ENCODE data around the gene ERICH2.
A peak's percentile ranks its signal among the peaks of the same experiment; 100 is the strongest.

- TF ChIP-seq, protein P1, sequence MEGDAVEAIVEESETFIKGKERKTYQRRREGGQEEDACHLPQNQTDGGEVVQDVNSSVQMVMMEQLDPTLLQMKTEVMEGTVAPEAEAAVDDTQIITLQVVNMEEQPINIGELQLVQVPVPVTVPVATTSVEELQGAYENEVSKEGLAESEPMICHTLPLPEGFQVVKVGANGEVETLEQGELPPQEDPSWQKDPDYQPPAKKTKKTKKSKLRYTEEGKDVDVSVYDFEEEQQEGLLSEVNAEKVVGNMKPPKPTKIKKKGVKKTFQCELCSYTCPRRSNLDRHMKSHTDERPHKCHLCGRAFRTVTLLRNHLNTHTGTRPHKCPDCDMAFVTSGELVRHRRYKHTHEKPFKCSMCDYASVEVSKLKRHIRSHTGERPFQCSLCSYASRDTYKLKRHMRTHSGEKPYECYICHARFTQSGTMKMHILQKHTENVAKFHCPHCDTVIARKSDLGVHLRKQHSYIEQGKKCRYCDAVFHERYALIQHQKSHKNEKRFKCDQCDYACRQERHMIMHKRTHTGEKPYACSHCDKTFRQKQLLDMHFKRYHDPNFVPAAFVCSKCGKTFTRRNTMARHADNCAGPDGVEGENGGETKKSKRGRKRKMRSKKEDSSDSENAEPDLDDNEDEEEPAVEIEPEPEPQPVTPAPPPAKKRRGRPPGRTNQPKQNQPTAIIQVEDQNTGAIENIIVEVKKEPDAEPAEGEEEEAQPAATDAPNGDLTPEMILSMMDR (IDR thresholded peaks at IDR 0.05), result peak in 4 of 12 donors; percentile 17 to 30 (median 24)
- TF ChIP-seq POLR2A (IDR thresholded peaks at IDR 0.05), result no peak
Observed at GRCh38 chr2:170770008-170770605, at the start of gene ERICH2.

All from heart left ventricle (tissue), 13 donors.